Measurements from ENCODE around the gene FGGY. TPM values are rescaled to one million over a fixed set of nuclear protein-coding genes. Genes with fewer than 3 reads are reported as not detected.

The FGGY gene
- total RNA-seq, 1 experiment from 2014 or later = 14.6 TPM

DNA sequence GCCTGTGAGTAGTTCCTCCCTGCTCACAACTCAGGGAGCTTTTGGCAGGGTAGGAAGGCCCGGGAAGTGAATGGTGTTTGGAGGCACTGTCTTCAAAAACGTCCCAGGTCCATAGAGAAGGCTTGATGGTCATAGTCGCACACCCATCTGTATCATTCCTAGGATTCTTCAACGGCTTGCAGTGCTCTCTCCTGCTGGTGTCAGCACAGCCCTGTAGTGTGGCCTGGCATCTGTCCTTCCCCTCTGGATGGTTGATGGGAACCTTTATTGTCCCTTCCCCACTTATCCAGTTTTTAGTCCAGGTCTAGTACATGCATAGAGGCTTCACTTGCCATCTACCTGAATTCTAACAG is 375.0 kb downstream of the FGGY start:
- H3K27ac ChIP-seq (ENCODE audit: insufficient read length, low read depth, low read length) = no peak overlapping the region
- H2BK20ac ChIP-seq (ENCODE audit: low read depth, low read length, poor library complexity, severe bottlenecking) = no peak overlapping the region
- no peaks in the 10 kb centered on the region for H4K20me1 ChIP-seq (ENCODE audit: control insufficient read depth, insufficient read depth, insufficient read length)
- no peak overlapping the region for H3K56ac ChIP-seq (ENCODE audit: insufficient read length, low read depth, low read length)
- H2AK5ac ChIP-seq (ENCODE audit: insufficient read length, low read length) = no peak overlapping the region
- no peak overlapping the region for H3K23ac ChIP-seq (ENCODE audit: insufficient read length, low read depth, low read length)
- no peaks in the 10 kb centered on the region for H3K79me2 ChIP-seq (ENCODE audit: insufficient read depth, low read length)
- H3K9me3 ChIP-seq (ENCODE audit: control insufficient read depth, low read depth, low read length) = no peaks in the 10 kb centered on the region
- H3K4ac ChIP-seq (ENCODE audit: low read depth, low read length) = no peak overlapping the region
- no peak overlapping the region for H4K5ac ChIP-seq (ENCODE audit: insufficient read length, low read depth, low read length)
- H3K4me2 ChIP-seq (ENCODE audit: insufficient read depth, insufficient read length, low read length) = no peak overlapping the region
- peaks cover 9% of the 10 kb centered on the region; the same call in 1 of the 2 replicates for H3K4me1 ChIP-seq (ENCODE audit: insufficient read depth, low read length)
- peak; percentile 36 for DNase-seq
- TF ChIP-seq, protein P1, sequence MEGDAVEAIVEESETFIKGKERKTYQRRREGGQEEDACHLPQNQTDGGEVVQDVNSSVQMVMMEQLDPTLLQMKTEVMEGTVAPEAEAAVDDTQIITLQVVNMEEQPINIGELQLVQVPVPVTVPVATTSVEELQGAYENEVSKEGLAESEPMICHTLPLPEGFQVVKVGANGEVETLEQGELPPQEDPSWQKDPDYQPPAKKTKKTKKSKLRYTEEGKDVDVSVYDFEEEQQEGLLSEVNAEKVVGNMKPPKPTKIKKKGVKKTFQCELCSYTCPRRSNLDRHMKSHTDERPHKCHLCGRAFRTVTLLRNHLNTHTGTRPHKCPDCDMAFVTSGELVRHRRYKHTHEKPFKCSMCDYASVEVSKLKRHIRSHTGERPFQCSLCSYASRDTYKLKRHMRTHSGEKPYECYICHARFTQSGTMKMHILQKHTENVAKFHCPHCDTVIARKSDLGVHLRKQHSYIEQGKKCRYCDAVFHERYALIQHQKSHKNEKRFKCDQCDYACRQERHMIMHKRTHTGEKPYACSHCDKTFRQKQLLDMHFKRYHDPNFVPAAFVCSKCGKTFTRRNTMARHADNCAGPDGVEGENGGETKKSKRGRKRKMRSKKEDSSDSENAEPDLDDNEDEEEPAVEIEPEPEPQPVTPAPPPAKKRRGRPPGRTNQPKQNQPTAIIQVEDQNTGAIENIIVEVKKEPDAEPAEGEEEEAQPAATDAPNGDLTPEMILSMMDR (conservative IDR thresholded peaks at IDR 0.05) = no peak
- no peak overlapping the region for H2AFZ ChIP-seq (ENCODE audit: low read length)
- Mint-ChIP-seq H3K4me3 (no peak overlapping the region), H3K27ac (peak overlapping the region in 1 of 3 experiments; percentile 46; a peak in 1 of 7 replicates), H3K4me1 (peaks cover 51 to 59% of the 10 kb centered on the region in 2 experiments), H3K27me3 (ENCODE audit: low read depth) (no peaks in the 10 kb centered on the region), H3K9me3 (no peaks in the 10 kb centered on the region), H3K36me3 (ENCODE audit: insufficient read depth in 1 of 3, low read depth in 3 of 3) (peaks cover 0 to 8% (median 2%) of the 10 kb centered on the region in 3 experiments; a peak in 3 of 7 replicates)
- H4K8ac ChIP-seq (replicated peaks; ENCODE audit: insufficient read length, low read depth, low read length) = no peak overlapping the region
- H3K9ac ChIP-seq (ENCODE audit: extremely low read depth, insufficient read length, low read length) = no peak overlapping the region
- no peak overlapping the region for H2BK15ac ChIP-seq (ENCODE audit: low read depth, low read length)
- no peaks in the 10 kb centered on the region for H3K79me1 ChIP-seq (ENCODE audit: insufficient read depth, low read depth, low read length, poor library complexity, severe bottlenecking)
- no peak overlapping the region for H4K91ac ChIP-seq (ENCODE audit: insufficient read length, low read depth, low read length)
- no peaks in the 10 kb centered on the region for H3K23me2 ChIP-seq (ENCODE audit: insufficient read length, low read depth, low read length, poor library complexity, severe bottlenecking)
- no peak overlapping the region for H2BK120ac ChIP-seq (ENCODE audit: low read depth, low read length, poor library complexity, severe bottlenecking)
- no peak overlapping the region for H2BK5ac ChIP-seq (ENCODE audit: insufficient read length, low read length)
- no CpG with 5 or more reads among the region's 4 CpGs for WGBS (ENCODE audit: extremely low coverage, insufficient read length, low lambda C conversion rate)
- no peak overlapping the region for H2BK12ac ChIP-seq (ENCODE audit: insufficient read length, low read depth, low read length)
- H3K27me3 ChIP-seq (ENCODE audit: insufficient read depth, low read length) = no peaks in the 10 kb centered on the region
- H3T11ph ChIP-seq (ENCODE audit: low read length) = no peak overlapping the region
- no peak overlapping the region for H3K14ac ChIP-seq (ENCODE audit: insufficient read depth, low read length)
- H3K18ac ChIP-seq (ENCODE audit: insufficient read length, low read depth, low read length) = no peak overlapping the region
